Retinal pigment epithelial cell (primary cell): ENCODE data around the gene CAPN2.
"Not testable (repeated sequence)": the region's sequence is repeated elsewhere in the genome, so short reads cannot be mapped to it uniquely, and the experiment has no call there.

Experiments
- DNase-seq: peaks from one replicate; pipeline ENCODE4 v3.0.0-alpha.2; 2010; ENCODE audit warnings: low read depth
- H3K4me3 ChIP-seq: 2 replicates; pipeline ENCODE4 v1.5.1; 2011; ENCODE audit warnings: mild to moderate bottlenecking, low read length, control low read depth, moderate library complexity
- CTCF ChIP-seq: conservative IDR thresholded peaks from 2 replicates; pipeline ENCODE4 v1.5.1; 2011; ENCODE audit warnings: low read depth, low read length, control low read depth, inconsistent platforms

The CAPN2 gene

GRCh38 chr1:223815020-223815853 is 102.9 kb downstream of the CAPN2 start:
- no peak for DNase-seq

DNA sequence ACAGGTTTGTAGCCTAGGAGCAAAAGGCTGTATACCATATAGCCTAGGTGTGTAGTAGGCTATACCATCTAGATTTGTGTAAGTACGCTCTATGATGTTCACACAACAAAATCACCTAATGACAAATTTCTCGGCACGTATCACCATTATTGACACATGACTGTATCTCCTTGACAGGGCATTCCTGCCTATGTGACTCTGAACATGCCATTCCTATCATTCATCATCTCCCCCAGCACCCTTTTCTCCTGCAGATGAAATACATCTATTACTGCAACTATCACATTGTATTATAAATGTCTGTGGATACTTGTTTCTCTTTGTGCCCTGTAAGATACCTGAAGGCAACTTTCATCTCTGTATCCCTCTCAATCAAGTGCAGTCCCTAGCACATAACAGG is 103.5 kb downstream of the CAPN2 start:
- no peak overlapping the region for H3K4me3 ChIP-seq
- DNase-seq: no peak
- TF ChIP-seq CTCF: no peak

More at GRCh38 chr1:223815020-223815853, 102.9 kb downstream of the CAPN2 start:
- no peak for TF ChIP-seq CTCF
- H3K4me3 ChIP-seq: no peak overlapping the region

- not testable (repeated sequence) for DNase-seq, H3K4me3 ChIP-seq
Observed at GRCh38 chr1:223817265-223817664, 104.9 kb downstream of the CAPN2 start.

DNA sequence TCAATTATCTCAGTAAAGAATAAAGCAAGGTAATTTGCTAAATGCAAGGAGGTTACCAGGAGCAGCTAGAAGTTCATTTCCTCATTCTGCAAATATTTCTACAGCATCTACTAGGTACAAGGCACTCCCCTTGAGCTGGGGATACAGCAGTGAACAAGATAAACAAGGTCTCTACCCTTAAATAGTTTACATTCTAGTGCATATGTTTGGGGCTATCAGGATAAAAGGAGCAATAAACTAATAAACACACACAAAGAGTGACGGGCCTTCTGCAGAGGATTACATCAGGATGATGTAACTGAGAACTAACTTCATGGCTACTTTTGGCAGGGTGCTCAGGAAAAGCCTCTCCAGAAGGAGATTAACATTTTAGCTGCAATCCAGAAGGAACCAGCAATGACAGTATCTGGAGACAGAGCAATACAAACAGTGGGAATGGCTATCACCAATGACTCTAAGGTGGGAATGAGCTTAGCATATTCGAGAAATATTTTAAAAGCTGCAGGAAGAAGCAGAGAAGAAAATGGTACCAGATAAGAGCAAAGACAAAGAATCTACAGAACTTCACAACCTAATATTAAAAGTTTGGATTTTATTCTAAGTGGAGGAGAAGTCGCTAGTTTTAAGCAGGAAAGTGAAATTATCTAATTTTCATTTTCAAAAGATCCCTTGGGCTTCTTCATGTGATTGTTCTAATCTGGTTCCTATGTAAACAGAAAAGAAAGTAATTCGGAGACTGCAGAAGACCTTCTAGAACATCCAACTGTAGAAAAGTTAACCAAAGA is 107.6 kb downstream of the CAPN2 start:
- no peak for TF ChIP-seq CTCF
- no peak for DNase-seq
- H3K4me3 ChIP-seq: no peak overlapping the region

- TF ChIP-seq CTCF: no peak
- DNase-seq: no peak
- no peak overlapping the region for H3K4me3 ChIP-seq
Observed at GRCh38 chr1:223820515-223820858, 108.1 kb downstream of the CAPN2 start.

GRCh38 chr1:223820971-223821370 is 108.6 kb downstream of the CAPN2 start:
- DNase-seq: no peak
- no peak overlapping the region for H3K4me3 ChIP-seq
- TF ChIP-seq CTCF: no peak

- DNase-seq: no peak
- H3K4me3 ChIP-seq: no peak overlapping the region
- TF ChIP-seq CTCF: no peak
Observed at GRCh38 chr1:223824287-223824686, 111.9 kb downstream of the CAPN2 start.
